IMR-90 (cell line): ENCODE data around the gene RER1. TPM values are rescaled to one million over a fixed set of nuclear protein-coding genes. Genes with fewer than 3 reads are reported as not detected.

ENCODE experiments used
- ATAC-seq: fragments of 200-7000 bp; cut with Tn5 transposase; 2 replicates; pipeline ENCODE4 v1.9.1; 2020; ENCODE audit warnings: low read depth, mild to moderate bottlenecking, moderate library complexity
- BruUV-seq: library from RNA; stranded (reverse); fragments of 400-500 nt; replicated peaks from 2 replicates; lab custom pipeline; 2021; lab: Mats Ljungman, UMichigan
- CTCF ChIA-PET: fragments of 300-600 bp; formaldehyde crosslinking; extraction: SDS; loops from one replicate; lab custom pipeline; 2021; ENCODE audit warnings: antibody characterized with exemption; lab: Yijun Ruan, JAX
- POLR2A ChIA-PET: fragments of 300-600 bp; sonication (Branson Sonifier 250); formaldehyde crosslinking; loops from one replicate; lab custom pipeline; 2022; ENCODE audit warnings: antibody characterized with exemption; ENCODE audit not compliant: unreplicated experiment; lab: Charles Lee
- DNase-seq: peaks from one replicate; pipeline ENCODE4 v3.0.0; 2013
- H2AFZ ChIP-seq: replicated peaks from 2 replicates; pipeline ENCODE3; 2013; ENCODE audit warnings: low read length, mild to moderate bottlenecking; ENCODE audit not compliant: poor library complexity
- H2AK5ac ChIP-seq: 2 replicates; pipeline ENCODE4 v1.6.1; 2013; ENCODE audit warnings: low read depth, low read length, inconsistent platforms
- H2AK9ac ChIP-seq: replicated peaks from 2 replicates; pipeline ENCODE3; 2013; ENCODE audit warnings: mild to moderate bottlenecking, low read depth, low read length, moderate library complexity; ENCODE audit not compliant: poor library complexity
- H2BK120ac ChIP-seq: 2 replicates; pipeline ENCODE4 v1.6.1; 2013; ENCODE audit warnings: low read depth, low read length, inconsistent platforms
- H2BK15ac ChIP-seq: 3 replicates; pipeline ENCODE4 v1.6.1; 2013; ENCODE audit warnings: low read depth, low read length, inconsistent platforms
- H2BK20ac ChIP-seq: 2 replicates; pipeline ENCODE4 v1.6.1; 2013; ENCODE audit warnings: low read depth, mild to moderate bottlenecking, inconsistent platforms, low read length, moderate library complexity
- H2BK5ac ChIP-seq: 2 replicates; pipeline ENCODE4 v1.6.1; 2013; ENCODE audit warnings: mild to moderate bottlenecking, low read depth, low read length, inconsistent platforms; ENCODE audit not compliant: poor library complexity, severe bottlenecking
- H3K14ac ChIP-seq: replicated peaks from 2 replicates; pipeline ENCODE4 v1.6.1; 2013; ENCODE audit warnings: low read depth, low read length, inconsistent platforms
- H3K18ac ChIP-seq: 2 replicates; pipeline ENCODE4 v1.6.1; 2013; ENCODE audit warnings: low read depth, low read length, control low read depth
- H3K23ac ChIP-seq: 2 replicates; pipeline ENCODE4 v1.6.1; 2013; ENCODE audit warnings: low read depth, low read length, inconsistent platforms
- H3K27ac ChIP-seq: 2 replicates; pipeline ENCODE4 v1.5.1; 2013; ENCODE audit warnings: mild to moderate bottlenecking, control low read depth, low read length; ENCODE audit not compliant: insufficient read depth
- H3K27me3 ChIP-seq: 2 replicates; pipeline ENCODE4 v1.6.1; 2013; ENCODE audit warnings: low read length; ENCODE audit not compliant: control insufficient read depth, insufficient read depth
- H3K36me3 ChIP-seq: 2 replicates; pipeline ENCODE4 v1.6.1; 2013; ENCODE audit warnings: low read length, mixed read lengths; ENCODE audit not compliant: control insufficient read depth, insufficient read depth
- H3K4ac ChIP-seq: 2 replicates; pipeline ENCODE4 v1.6.1; 2013; ENCODE audit warnings: low read depth, low read length, inconsistent platforms
- H3K4me1 ChIP-seq: 2 replicates; pipeline ENCODE4 v1.6.1; 2013; ENCODE audit warnings: low read length, mixed read lengths; ENCODE audit not compliant: control insufficient read depth, insufficient read depth
- H3K4me2 ChIP-seq: 2 replicates; pipeline ENCODE4 v1.6.1; 2013; ENCODE audit warnings: low read depth, mild to moderate bottlenecking, control low read depth, low read length, moderate library complexity
- H3K4me3 ChIP-seq: 2 replicates; pipeline ENCODE4 v1.5.1; 2013; ENCODE audit warnings: low read depth, mild to moderate bottlenecking, control low read depth, low read length, moderate library complexity; ENCODE audit not compliant: insufficient read depth
- H3K56ac ChIP-seq: 2 replicates; pipeline ENCODE4 v1.6.1; 2013; ENCODE audit warnings: low read length, inconsistent platforms; ENCODE audit not compliant: insufficient read depth; ENCODE audit errors: extremely low read depth
- H3K79me1 ChIP-seq, 2 experiments: 2 replicates each; pipeline ENCODE4 v1.6.1; 2013; ENCODE audit warnings: low read length in 2 of 2, inconsistent platforms in 1 of 2, low read depth in 1 of 2
- H3K9ac ChIP-seq: 2 replicates; pipeline ENCODE4 v1.6.1; 2013; ENCODE audit warnings: low read depth, low read length, control low read depth
- H3K9me1 ChIP-seq: 2 replicates; pipeline ENCODE4 v1.6.1; 2013; ENCODE audit warnings: low read length, inconsistent platforms; ENCODE audit not compliant: insufficient read depth
- H3K9me3 ChIP-seq: 2 replicates; pipeline ENCODE4 v1.6.1; 2013; ENCODE audit warnings: low read length; ENCODE audit not compliant: control insufficient read depth, insufficient read depth
- H4K20me1 ChIP-seq: 2 replicates; pipeline ENCODE4 v1.6.1; 2013; ENCODE audit warnings: low read length, inconsistent platforms; ENCODE audit not compliant: insufficient read depth
- H4K5ac ChIP-seq: 2 replicates; pipeline ENCODE4 v1.6.1; 2013; ENCODE audit warnings: mild to moderate bottlenecking, low read depth, low read length, control low read depth
- H4K8ac ChIP-seq, 2 experiments: 2 replicates each; pipeline ENCODE4 v1.6.1; 2013; ENCODE audit warnings: low read depth in 2 of 2, low read length in 2 of 2, control low read depth in 1 of 2, inconsistent platforms in 1 of 2
- H4K91ac ChIP-seq: 2 replicates; pipeline ENCODE4 v1.6.1; 2013; ENCODE audit warnings: low read depth, low read length, inconsistent platforms; ENCODE audit not compliant: insufficient read depth
- BHLHE40 ChIP-seq: fragments of 150-350 bp; IDR thresholded peaks from 2 replicates; pipeline ENCODE4 v1.6.1; 2016; ENCODE audit warnings: mild to moderate bottlenecking, low read depth, low read length
- CEBPB ChIP-seq: IDR thresholded peaks from 2 replicates; pipeline ENCODE4 v1.6.1; 2012; ENCODE audit warnings: low read depth, low read length, improper control_type of control experiment
- CHD1 ChIP-seq: IDR thresholded peaks from 2 replicates; pipeline ENCODE4 v1.6.1; 2012; ENCODE audit warnings: low read depth, low read length, improper control_type of control experiment
- CTCF ChIP-seq: conservative IDR thresholded peaks from 2 replicates; pipeline ENCODE4 v1.5.1; 2012; ENCODE audit warnings: mild to moderate bottlenecking, low read depth, low read length, improper control_type of control experiment
- ELK1 ChIP-seq: fragments of 150-350 bp; IDR thresholded peaks from 2 replicates; pipeline ENCODE4 v1.6.1; 2016; ENCODE audit warnings: low read depth, mild to moderate bottlenecking, low read length, moderate library complexity, borderline replicate concordance
- MAFK ChIP-seq: IDR thresholded peaks from 2 replicates; pipeline ENCODE4 v1.6.1; 2012; ENCODE audit warnings: low read depth, low read length, improper control_type of control experiment
- MAZ ChIP-seq: IDR thresholded peaks from 2 replicates; pipeline ENCODE4 v1.6.1; 2012; ENCODE audit warnings: low read depth, mild to moderate bottlenecking, low read length, improper control_type of control experiment, moderate library complexity, borderline replicate concordance
- NFE2L2 ChIP-seq: fragments of 150-350 bp; IDR thresholded peaks from 2 replicates; pipeline ENCODE4 v1.6.1; 2016; ENCODE audit warnings: low read depth, mild to moderate bottlenecking, low read length
- POLR2A ChIP-seq: IDR thresholded peaks from 2 replicates; pipeline ENCODE4 v1.6.1; 2012; ENCODE audit warnings: mild to moderate bottlenecking, low read depth, low read length
- RAD21 ChIP-seq: IDR thresholded peaks from 2 replicates; pipeline ENCODE4 v1.6.1; 2012; ENCODE audit warnings: low read length, improper control_type of control experiment
- RCOR1 ChIP-seq: IDR thresholded peaks from 2 replicates; pipeline ENCODE4 v1.6.1; 2012; ENCODE audit warnings: mild to moderate bottlenecking, low read length, improper control_type of control experiment; ENCODE audit not compliant: insufficient replicate concordance
- RFX5 ChIP-seq: IDR thresholded peaks from 2 replicates; pipeline ENCODE4 v1.8.0; 2012; ENCODE audit warnings: low read depth, mild to moderate bottlenecking, low read length, moderate library complexity
- SMC3 ChIP-seq: fragments of 150-350 bp; IDR thresholded peaks from 2 replicates; pipeline ENCODE4 v1.6.1; 2016; ENCODE audit warnings: low read depth, mild to moderate bottlenecking, antibody characterized with exemption, low read length, moderate library complexity
- USF2 ChIP-seq: fragments of 150-350 bp; IDR thresholded peaks from 2 replicates; pipeline ENCODE4 v1.6.1; 2017; ENCODE audit warnings: mild to moderate bottlenecking, antibody characterized with exemption, low read length, low read depth
- WGBS, 2 experiments: methylation state at CpG; one replicate each; pipeline versions ENCODE4 v1.1.5 to v1.1.7; 2013; ENCODE audit warnings: missing lambda C conversion rate in 2 of 2; ENCODE audit not compliant: insufficient read length in 1 of 2; ENCODE audit errors: extremely low coverage in 2 of 2; 5-methylcytosine and 5-hydroxymethylcytosine counted together
- dilution Hi-C: fragments of 300-500 bp; cut with HindIII; formaldehyde crosslinking; loops from one replicate; pipeline ENCODE4 v1.14.3; 2018; ENCODE audit warnings: low sequenced_read_pairs; ENCODE audit not compliant: unreplicated experiment
- in situ Hi-C: fragments of 300-500 bp; cut with MboI; formaldehyde crosslinking; loops from 3 replicates; pipeline ENCODE4 v1.14.3; 2019; ENCODE audit warnings: low sequenced_read_pairs, inconsistent platforms, mixed read lengths
- intact Hi-C: fragments of 100-400 bp; cut with micrococcal nuclease; formaldehyde crosslinking; loops from 2 replicates; pipeline ENCODE4 v1.10.0; 2022
- polyA plus RNA-seq, 3 experiments: library from polyadenylated mRNA; depleted of rRNA; stranded (reverse); fragments of >200 nt; gene quantifications; 2 replicates each; pipeline ENCODE4 v1.2.3, GENCODE V29; 2012; ENCODE audit warnings: low replicate concordance in 1 of 3
- total RNA-seq: library from RNA; depleted of rRNA; stranded (reverse); fragments of >200 nt; gene quantifications from 2 replicates; pipeline ENCODE4 v1.2.3, GENCODE V29; 2012

Gene RER1
- total and polyA plus RNA-seq, 2 of the 4 experiments (the other 2 are of a cell fraction), result 47.1 to 240 TPM

GRCh38 chr1:2395245-2395644, 3.6 kb downstream of the RER1 start:
- no peak overlapping the region for H3K4me3 ChIP-seq
- dilution Hi-C loops, result no loop called here
- no peak for TF ChIP-seq USF2
- no peak for TF ChIP-seq CHD1
- TF ChIP-seq RFX5, result no peak
- TF ChIP-seq RAD21, result no peak
- TF ChIP-seq NFE2L2, result no peak
- no peak for TF ChIP-seq RCOR1
- TF ChIP-seq MAZ, result no peak
- TF ChIP-seq MAFK, result no peak
- TF ChIP-seq ELK1, result no peak
- TF ChIP-seq SMC3, result no peak
- no peak for TF ChIP-seq POLR2A
- no peak for TF ChIP-seq CEBPB
- TF ChIP-seq CTCF, result no peak
- TF ChIP-seq BHLHE40, result no peak

More at GRCh38 chr1:2395245-2395644, 3.6 kb downstream of the RER1 start:
- POLR2A ChIA-PET, result no interaction called here
- Histone ChIP-seq H2BK15ac (no peak overlapping the region), H3K36me3 (peaks cover 58% of the 10 kb centered on the region), H3K18ac (no peak overlapping the region), H3K27me3 (no peaks in the 10 kb centered on the region), H3K56ac (no peak overlapping the region), H3K14ac (no peak overlapping the region), H2BK120ac (no peak overlapping the region), H2BK20ac (no peak overlapping the region), H3K4me1 (peaks cover 5% of the 10 kb centered on the region), H2AK5ac (no peak overlapping the region), H3K23ac (no peak overlapping the region), H4K8ac (no peak overlapping the region), H3K9me1 (peaks cover 6% of the 10 kb centered on the region), H4K5ac (no peak overlapping the region), H4K91ac (no peak overlapping the region), H4K20me1 (peaks cover 60% of the 10 kb centered on the region), H3K4me2 (no peak overlapping the region), H2AK9ac (no peak overlapping the region), H2AFZ (no peak overlapping the region), H3K9me3 (no peaks in the 10 kb centered on the region), H3K9ac (no peak overlapping the region), H3K79me1 (peaks cover 21 to 77% of the 10 kb centered on the region in 2 experiments), H3K27ac (no peak overlapping the region), H3K4ac (no peak overlapping the region), H2BK5ac (no peak overlapping the region)
- CTCF ChIA-PET, result no interaction called here
- 98% methylated on average over 8 of the region's 10 CpGs; no CpG with 5 or more reads in 1 of the 2 experiments for WGBS, 2 experiments
- no peak for DNase-seq
- BruUV-seq, result no TSS peak
- in situ Hi-C loops (no loop called here), intact Hi-C loops (no loop called here)
- ATAC-seq, result no peak
